B cell (primary cell): ENCODE measurements around the gene METTL26. TPM values are rescaled to one million over a fixed set of nuclear protein-coding genes. Genes with fewer than 3 reads are reported as not detected.

ENCODE experiments used
- ATAC-seq: fragments of 200-7000 bp; cut with Tn5 transposase; one replicate; pipeline ENCODE4 v1.10.0; 2021; ENCODE audit warnings: low read depth, mild to moderate bottlenecking, moderate number of reproducible peaks, moderate library complexity
- CTCF ChIA-PET: fragments of 350-600 bp; sonication (Branson Sonifier 250); formaldehyde crosslinking; loops from one replicate; lab custom pipeline; 2021; ENCODE audit warnings: antibody characterized with exemption, inconsistent platforms; lab: Charles Lee
- POLR2A ChIA-PET: fragments of 350-600 bp; sonication (Branson Sonifier 250); formaldehyde crosslinking; loops from one replicate; lab custom pipeline; 2021; ENCODE audit warnings: antibody characterized with exemption; lab: Charles Lee
- DNase-seq: peaks from one replicate; pipeline ENCODE4 v3.0.0; 2013
- H2AFZ ChIP-seq: 2 replicates; pipeline ENCODE4 v1.6.1; 2012; ENCODE audit warnings: mild to moderate bottlenecking, low read depth, low read length; ENCODE audit not compliant: insufficient read depth, poor library complexity, severe bottlenecking
- H3K27ac ChIP-seq, 2 donors: 1 replicate in 1 of 2; 2 replicates in 1 of 2; pipeline ENCODE4 v1.5.1; 2012 to 2013; ENCODE audit warnings: low read length in 2 of 2, mild to moderate bottlenecking in 2 of 2, moderate library complexity in 1 of 2
- H3K27me3 ChIP-seq, 4 experiments: fragments of 200-600 bp in 1 of 4; sonication (generic) in 1 of 4; replicated peaks in 1 of 4; 1 replicate in 2 of 4; 2 replicates in 2 of 4; pipeline versions ENCODE4 v1.6.1 to v1.7.0; 2013 to 2016; ENCODE audit warnings: low read length in 3 of 4, mild to moderate bottlenecking in 2 of 4, mixed read lengths in 1 of 4, moderate library complexity in 1 of 4; ENCODE audit not compliant: insufficient read depth in 4 of 4, control insufficient read depth in 3 of 4; ENCODE audit errors: control extremely low read depth in 1 of 4
- H3K36me3 ChIP-seq, 2 experiments: replicated peaks in 1 of 2; 1 replicate in 1 of 2; 2 replicates in 1 of 2; pipeline versions ENCODE4 v1.6.1 to v1.7.1; 2013; ENCODE audit warnings: low read length in 1 of 2; ENCODE audit not compliant: insufficient read depth in 2 of 2, control insufficient read depth in 1 of 2; ENCODE audit errors: control extremely low read depth in 1 of 2, extremely low read depth in 1 of 2
- H3K4me1 ChIP-seq, 2 donors: fragments of 200-600 bp in 1 of 2; sonication (generic) in 1 of 2; 1 replicate in 1 of 2; 2 replicates in 1 of 2; pipeline versions ENCODE4 v1.5.1 to v1.6.1; 2013 to 2017; ENCODE audit warnings: low read length in 2 of 2; ENCODE audit not compliant: control insufficient read depth in 2 of 2, insufficient read depth in 2 of 2
- H3K4me2 ChIP-seq: replicated peaks from 2 replicates; pipeline ENCODE3; 2012; ENCODE audit warnings: mild to moderate bottlenecking, low read depth, low read length; ENCODE audit not compliant: poor library complexity, severe bottlenecking
- H3K4me3 ChIP-seq, 5 experiments: fragments of 200-600 bp in 1 of 5; sonication (generic) in 1 of 5; 1 replicate in 3 of 5; 2 replicates in 2 of 5; pipeline versions ENCODE4 v1.5.1 to v1.7.0; 2011 to 2016; ENCODE audit warnings: low read length in 4 of 5, mild to moderate bottlenecking in 4 of 5, low read depth in 2 of 5, control low read depth in 1 of 5, moderate library complexity in 1 of 5; ENCODE audit not compliant: insufficient read depth in 1 of 5; ENCODE audit errors: control extremely low read depth in 1 of 5, extremely low read depth in 1 of 5
- H3K79me2 ChIP-seq: fragments of 200-600 bp; sonication (generic); one replicate; pipeline ENCODE4 v1.6.0; 2016; ENCODE audit warnings: low read length; ENCODE audit not compliant: control insufficient read depth, insufficient read depth
- H3K9ac ChIP-seq: fragments of 200-600 bp; sonication (generic); 2 replicates; pipeline ENCODE4 v1.6.1; 2017; ENCODE audit warnings: mild to moderate bottlenecking, low read length, moderate library complexity
- H3K9me3 ChIP-seq, 3 donors: one replicate each; pipeline versions ENCODE4 v1.6.1 to v1.7.1; 2013; ENCODE audit warnings: low read length in 2 of 3; ENCODE audit not compliant: control insufficient read depth in 2 of 3, insufficient read depth in 1 of 3; ENCODE audit errors: control extremely low read depth in 1 of 3
- H4K20me1 ChIP-seq: 2 replicates; pipeline ENCODE4 v1.6.0; 2012; ENCODE audit warnings: mild to moderate bottlenecking, low read length; ENCODE audit not compliant: insufficient read depth, control insufficient read depth, poor library complexity, severe bottlenecking
- H3K27ac Mint-ChIP-seq: one replicate; pipeline ENCODE4 v1.8.0; 2021; ENCODE audit warnings: mixed read lengths
- H3K27me3 Mint-ChIP-seq: one replicate; pipeline ENCODE4 v1.8.0; 2021; ENCODE audit warnings: mixed read lengths
- H3K4me1 Mint-ChIP-seq: one replicate; pipeline ENCODE4 v1.8.0; 2021; ENCODE audit warnings: mixed read lengths
- H3K4me3 Mint-ChIP-seq: one replicate; pipeline ENCODE4 v1.8.0; 2021; ENCODE audit warnings: mixed read lengths
- H3K9me3 Mint-ChIP-seq: one replicate; pipeline ENCODE4 v1.8.0; 2022; ENCODE audit warnings: mixed read lengths; ENCODE audit not compliant: insufficient read depth
- CTCF ChIP-seq: fragments of 200-600 bp; IDR thresholded peaks from one replicate; pipeline ENCODE4 v1.8.0; 2022; ENCODE audit warnings: antibody characterized with exemption, mild to moderate bottlenecking
- EZH2 ChIP-seq: IDR thresholded peaks from 2 replicates; pipeline ENCODE4 v1.6.1; 2012; ENCODE audit warnings: borderline replicate concordance, low read depth, mild to moderate bottlenecking, moderate library complexity, low read length; ENCODE audit not compliant: insufficient read depth, poor library complexity, severe bottlenecking
- WGBS: methylation state at CpG from one replicate; pipeline ENCODE4 v1.1.5; 2013; ENCODE audit warnings: missing lambda C conversion rate; ENCODE audit not compliant: insufficient coverage; 5-methylcytosine and 5-hydroxymethylcytosine counted together
- intact Hi-C: fragments of 100-400 bp; cut with micrococcal nuclease; formaldehyde crosslinking; loops from one replicate; pipeline ENCODE4 v1.10.0; 2022
- polyA plus RNA-seq: library from polyadenylated mRNA; depleted of rRNA; stranded (reverse); fragments of >200 nt; gene quantifications from 2 replicates; pipeline ENCODE4 v1.2.3, GENCODE V29; 2012
- total RNA-seq, 2 donors: library from RNA; stranded (reverse); fragments of 120-200 nt in 1 of 2; gene quantifications; 1 replicate in 1 of 2; 2 replicates in 1 of 2; pipeline versions ENCODE4 v1.2.3 to v1.2.4, GENCODE V29; 2013 to 2022

Gene METTL26
- total and polyA plus RNA-seq, 2 donors (not counting 1 experiment from before 2014, with no cell fraction given): 56.6 to 140 TPM

DNA sequence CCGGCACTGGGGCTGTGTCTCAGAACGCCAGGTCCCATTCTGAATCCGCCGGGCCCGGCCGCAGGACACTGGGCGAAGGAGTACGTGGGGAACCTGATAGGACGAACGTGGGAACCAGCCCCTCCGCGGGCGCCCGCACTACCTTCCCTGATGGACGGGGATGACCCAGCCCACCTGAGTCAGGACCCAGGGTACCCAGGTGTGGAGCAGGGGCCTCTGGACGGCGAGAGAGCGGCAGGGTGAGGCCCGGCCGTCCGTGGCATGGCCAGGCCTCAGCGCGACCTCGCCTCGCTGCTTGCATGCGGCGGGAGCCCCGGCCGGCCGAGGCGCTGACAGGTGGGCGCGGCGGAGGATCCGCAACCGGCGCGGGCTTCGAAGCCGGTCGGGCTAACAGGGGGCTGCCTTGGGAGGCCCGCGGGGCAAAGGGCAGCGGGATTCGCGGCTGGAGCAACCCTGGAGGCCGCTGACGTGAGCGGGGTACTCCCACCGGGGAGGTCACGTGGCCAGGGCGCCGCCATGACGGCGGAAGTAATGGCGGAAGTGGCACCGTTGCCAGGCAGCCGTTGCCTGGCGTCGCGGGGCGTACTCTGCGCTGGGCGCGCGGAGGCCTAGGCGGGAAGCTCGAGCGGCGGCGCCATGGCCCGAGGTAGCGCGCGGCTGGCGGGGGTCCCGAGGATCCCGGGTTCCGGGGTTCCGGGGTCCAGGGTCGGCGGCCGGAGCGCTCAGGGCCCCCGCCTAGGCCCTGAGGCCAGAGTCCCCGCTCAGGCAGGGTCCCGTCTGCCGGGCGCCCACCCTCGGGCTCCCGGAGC lies 12.9 kb upstream of the METTL26 start, which contains the start of gene WDR90:
WDR90 (plus strand) TSS at position 585 of the 809 bp plus-strand sequence; CDS start at position 637, 52 bp downstream.
- ChIA-PET CTCF (interaction anchor here (0.6 to 1.4 kb wide), 4 partner anchors 11 to 442 kb away, joined by 4 to 6 read pairs (median 4); partner anchors contain the start of gene METTL26), POLR2A (interaction anchor here (0.6 to 1.0 kb wide), 3 partner anchors 12 to 1058 kb away, joined by 4 to 6 read pairs (median 5); no protein-coding TSS in a partner anchor)
- Histone ChIP-seq H3K79me2 (peaks cover 8% of the 10 kb centered on the region), H3K9ac (peak within 1 kb of the TSS; percentile 71), H2AFZ (peak within 1 kb of the TSS; percentile 92), H3K4me2 (peak within 1 kb of the TSS; percentile 92), H3K27me3 (no peaks in the 10 kb centered on the region), H3K4me3 (peak within 1 kb of the TSS; percentile 27 to 76 (median 67)), H3K9me3 (peaks cover 0 to 2% (median 0%) of the 10 kb centered on the region in 3 donors), H3K27ac (peak within 1 kb of the TSS; percentile 79 to 90), H3K4me1 (peaks cover 15 to 20% of the 10 kb centered on the region in 2 donors), H4K20me1 (peaks cover 8% of the 10 kb centered on the region), H3K36me3 (no peaks in the 10 kb centered on the region)
- Mint-ChIP-seq H3K4me1 (peaks cover 19% of the 10 kb centered on the region), H3K4me3 (peak within 1 kb of the TSS; percentile 84), H3K27ac (peak within 1 kb of the TSS; percentile 86), H3K9me3 (no peaks in the 10 kb centered on the region), H3K27me3 (no peaks in the 10 kb centered on the region)
- peak; percentile 94 for DNase-seq
- WGBS: under 1% methylated on average over 91 of the region's 91 CpGs
- intact Hi-C loops: loop anchor here (1.0 to 2.0 kb wide), 6 partner anchors 8 to 60 kb away; partner anchors contain the start of genes JMJD8, MCRIP2 and METTL26
- ATAC-seq: peak; percentile 87
- TF ChIP-seq CTCF (no peak), EZH2 (no peak)
